H1 (cell line): ENCODE data around the gene B3GALT4. TPM values are rescaled to one million over a fixed set of nuclear protein-coding genes. Genes with fewer than 3 reads are reported as not detected.

Experiments used
- ASH2L ChIP-seq: fragments of 200-600, 300-600 bp; sonication (generic); IDR thresholded peaks from one replicate; pipeline ENCODE4 v1.7.1; 2017; ENCODE audit warnings: low read length
- BACH1 ChIP-seq: IDR thresholded peaks from 2 replicates; pipeline ENCODE4 v1.6.1; 2012; ENCODE audit warnings: low read length, improper control_type of control experiment
- CBX8 ChIP-seq: fragments of 300-800, 300-1000 bp; sonication (generic); IDR thresholded peaks from 2 replicates; pipeline ENCODE4 v1.7.1; 2016; ENCODE audit warnings: low read depth, low read length, borderline replicate concordance
- CREB1 ChIP-seq: IDR thresholded peaks from 2 replicates; pipeline ENCODE4 v1.6.1; 2012; ENCODE audit warnings: inconsistent platforms
- CTBP2 ChIP-seq: IDR thresholded peaks from 2 replicates; pipeline ENCODE4 v1.7.0; 2011; ENCODE audit warnings: borderline replicate concordance, mild to moderate bottlenecking, moderate library complexity, mixed read lengths, low read length; ENCODE audit not compliant: insufficient read depth, insufficient read length
- GTF2F1 ChIP-seq: IDR thresholded peaks from 2 replicates; pipeline ENCODE4 v1.6.1; 2012; ENCODE audit warnings: low read depth, low read length, improper control_type of control experiment, borderline replicate concordance
- KDM5A ChIP-seq: fragments of 200-600 bp; IDR thresholded peaks from 2 replicates; pipeline ENCODE4 v1.7.1; 2012; ENCODE audit warnings: mild to moderate bottlenecking, low read length, inconsistent platforms, mixed read lengths
- PHF8 ChIP-seq: fragments of 200-600 bp; sonication (generic); conservative IDR thresholded peaks from 2 replicates; pipeline ENCODE4 v1.7.1; 2012; ENCODE audit warnings: low read depth, mild to moderate bottlenecking, inconsistent platforms, low read length, moderate library complexity
- POLR2A ChIP-seq, 2 experiments: IDR thresholded peaks; 1 replicate in 1 of 2; 2 replicates in 1 of 2; pipeline ENCODE4 v1.6.1; 2011; ENCODE audit warnings: low read depth in 2 of 2, low read length in 2 of 2, mild to moderate bottlenecking in 2 of 2; ENCODE audit errors: control extremely low read depth in 1 of 2
- SIRT6 ChIP-seq: IDR thresholded peaks from one replicate; pipeline ENCODE4 v1.7.1; 2012; ENCODE audit warnings: low read length, inconsistent platforms
- SP1 ChIP-seq: IDR thresholded peaks from 2 replicates; pipeline ENCODE4 v1.6.1; 2011; ENCODE audit warnings: low read depth, low read length
- SP4 ChIP-seq: IDR thresholded peaks from 2 replicates; pipeline ENCODE4 v1.6.1; 2012; ENCODE audit warnings: low read length, inconsistent platforms
- SRF ChIP-seq: IDR thresholded peaks from 2 replicates; pipeline ENCODE4 v1.6.1; 2011; ENCODE audit warnings: mild to moderate bottlenecking, low read depth, low read length, moderate library complexity
- TAF7 ChIP-seq: optimal IDR thresholded peaks from 2 replicates; pipeline ENCODE3; 2011; ENCODE audit warnings: low read depth, mild to moderate bottlenecking, inconsistent platforms, low read length, moderate library complexity, borderline replicate concordance
- TBP ChIP-seq: IDR thresholded peaks from 2 replicates; pipeline ENCODE4 v1.6.1; 2011; ENCODE audit warnings: low read depth, low read length, improper control_type of control experiment
- ZNF274 ChIP-seq: IDR thresholded peaks from 2 replicates; pipeline ENCODE4 v1.7.0; 2012; ENCODE audit warnings: low read length, borderline replicate concordance; ENCODE audit errors: extremely low read depth
- polyA plus RNA-seq, 7 experiments: library from polyadenylated mRNA; depleted of rRNA in 3 of 7; stranded (reverse) in 5 of 7; unstranded in 2 of 7; fragments of >200 nt in 5 of 7; fragments of 200-250 nt in 2 of 7; gene quantifications; 1 replicate in 5 of 7; 2 replicates in 1 of 7; 4 replicates in 1 of 7; pipeline versions ENCODE4 v1.2.1 to v1.2.3, GENCODE V29; 2011 to 2013; ENCODE audit warnings: missing spikeins in 2 of 7, mixed read lengths in 2 of 7
- total RNA-seq: library from RNA; stranded (reverse); fragmentation: NEBNext Ultra II Directional; extraction: Animal tissue kit (Norgen Biotek cat#: 25700); gene quantifications from 2 replicates; pipeline ENCODE4 v1.2.1, GENCODE V29; 2021
- TF ChIP-seq, protein P1 (sequence below): IDR thresholded peaks from 2 replicates; pipeline ENCODE4 v1.6.1; 2012; ENCODE audit warnings: inconsistent platforms
- TF ChIP-seq, protein P2 (sequence below): IDR thresholded peaks from 2 replicates; pipeline ENCODE4 v1.6.1; 2012; ENCODE audit warnings: low read length, inconsistent platforms

The B3GALT4 gene
- total and polyA plus RNA-seq, 2 of the 8 experiments (the other 6 are each of a cell fraction or from before 2014, with no cell fraction given) = 2.2 to 3.0 TPM

DNA sequence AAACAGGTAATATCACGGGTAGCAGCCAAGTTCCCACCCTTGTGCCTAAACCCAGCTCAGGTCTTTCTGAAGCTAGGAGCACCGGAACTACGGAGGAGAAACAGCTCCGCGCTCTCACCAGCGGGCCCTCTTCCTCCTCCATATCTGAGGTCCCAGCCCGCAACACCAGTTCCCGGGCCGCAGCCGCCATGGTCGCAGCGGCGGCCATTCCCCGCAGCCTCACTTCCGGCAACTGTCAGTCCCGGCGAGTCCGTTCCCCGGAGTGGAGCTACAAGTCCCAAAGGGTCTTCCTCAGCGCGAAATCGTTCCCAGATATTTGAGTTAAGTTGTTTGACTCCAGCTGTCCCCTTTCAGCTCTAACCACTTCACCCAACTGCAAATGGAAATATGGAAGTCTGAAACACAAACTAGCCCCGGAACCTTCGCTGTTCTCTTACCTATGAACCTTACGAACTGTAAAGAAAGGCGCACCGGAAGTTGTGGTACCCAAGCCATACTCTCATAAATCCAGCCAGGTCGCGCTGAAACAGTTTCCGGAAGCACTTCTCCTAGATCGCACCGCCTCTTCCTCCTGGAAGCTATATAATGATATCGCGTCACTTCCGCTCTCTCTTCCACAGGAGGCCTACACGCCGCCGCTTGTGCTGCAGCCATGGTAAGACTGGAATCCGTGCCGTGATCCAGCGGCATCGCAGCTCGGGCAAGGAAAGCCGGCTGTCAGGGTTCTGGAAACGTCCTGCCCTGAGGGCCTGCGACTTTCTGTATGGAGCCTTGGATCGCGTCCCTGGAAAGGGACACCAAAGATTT lies 5.3 kb upstream of the B3GALT4 start, which contains the start of the genes RPS18 and VPS52 (continued):
- TF ChIP-seq TAF7 (peak; percentile 95), SP1 (peak; percentile 54; the same call in 1 of the 2 replicates), ZNF274 (no peak), SRF (no peak), PHF8 (peak; percentile 92), SIRT6 (no peak), SP4 (0 out of 2 replicates have a peak, but pooled peaks have one; percentile 93), TBP (peak; percentile 97), BACH1 (no peak), CREB1 (peak; percentile 91), POLR2A (IDR thresholded peaks at IDR 0.05; ENCODE audit: control extremely low read depth in 1 of 2, low read depth in 2 of 2, low read length in 2 of 2) (peak in 1 of 2 experiments; percentile 98; a peak in 2 of 3 replicates), CBX8 (no peak), CTBP2 (peak; percentile 48), KDM5A (peak; percentile 94), GTF2F1 (peak; percentile 84), ASH2L (peak; percentile 94)
- TF ChIP-seq, protein P1, sequence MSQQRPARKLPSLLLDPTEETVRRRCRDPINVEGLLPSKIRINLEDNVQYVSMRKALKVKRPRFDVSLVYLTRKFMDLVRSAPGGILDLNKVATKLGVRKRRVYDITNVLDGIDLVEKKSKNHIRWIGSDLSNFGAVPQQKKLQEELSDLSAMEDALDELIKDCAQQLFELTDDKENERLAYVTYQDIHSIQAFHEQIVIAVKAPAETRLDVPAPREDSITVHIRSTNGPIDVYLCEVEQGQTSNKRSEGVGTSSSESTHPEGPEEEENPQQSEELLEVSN = peak; percentile 27; the same call in 1 of the 2 replicates
- TF ChIP-seq, protein P2, sequence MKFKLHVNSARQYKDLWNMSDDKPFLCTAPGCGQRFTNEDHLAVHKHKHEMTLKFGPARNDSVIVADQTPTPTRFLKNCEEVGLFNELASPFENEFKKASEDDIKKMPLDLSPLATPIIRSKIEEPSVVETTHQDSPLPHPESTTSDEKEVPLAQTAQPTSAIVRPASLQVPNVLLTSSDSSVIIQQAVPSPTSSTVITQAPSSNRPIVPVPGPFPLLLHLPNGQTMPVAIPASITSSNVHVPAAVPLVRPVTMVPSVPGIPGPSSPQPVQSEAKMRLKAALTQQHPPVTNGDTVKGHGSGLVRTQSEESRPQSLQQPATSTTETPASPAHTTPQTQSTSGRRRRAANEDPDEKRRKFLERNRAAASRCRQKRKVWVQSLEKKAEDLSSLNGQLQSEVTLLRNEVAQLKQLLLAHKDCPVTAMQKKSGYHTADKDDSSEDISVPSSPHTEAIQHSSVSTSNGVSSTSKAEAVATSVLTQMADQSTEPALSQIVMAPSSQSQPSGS = peak; percentile 71; the same call in 1 of the 2 replicates
